Peyer's patch (tissue), 4 donors: Measurements from ENCODE around the gene VPS8.

Experiments
- CTCF ChIP-seq, 6 experiments: fragments of 450-650 bp in 4 of 6; fragments of 200-600 bp in 2 of 6; sonication (generic) in 1 of 6; IDR thresholded peaks; one replicate each; pipeline ENCODE4 v1.5.1; 2017 to 2019; ENCODE audit warnings: antibody characterized with exemption in 6 of 6, mild to moderate bottlenecking in 3 of 6, moderate library complexity in 1 of 6
- POLR2A ChIP-seq, 2 donors: fragments of 450-650 bp; IDR thresholded peaks; one replicate each; pipeline ENCODE4 v1.5.1; 2017; ENCODE audit warnings: antibody characterized with exemption in 2 of 2, mild to moderate bottlenecking in 2 of 2, moderate library complexity in 2 of 2

- TF ChIP-seq CTCF (IDR thresholded peaks at IDR 0.05) (no peak), POLR2A (IDR thresholded peaks at IDR 0.05) (no peak)
These were observed 96.0 kb downstream of the VPS8 start for GRCh38 chr3:184907681-184908649.
